PC-9 (cell line): ENCODE data around the gene SLC37A2. TPM values are rescaled to one million over a fixed set of nuclear protein-coding genes. Genes with fewer than 3 reads are reported as not detected.

Source experiments
- BruUV-seq: library from RNA; stranded (reverse); fragments of 400-500 nt; replicated peaks from 2 replicates; lab custom pipeline; 2021; lab: Mats Ljungman, UMichigan
- CTCF ChIA-PET: fragments of 300-600 bp; sonication (Branson Sonifier 250); formaldehyde crosslinking; loops from one replicate; lab custom pipeline; 2022; ENCODE audit warnings: antibody characterized with exemption; lab: Charles Lee
- POLR2A ChIA-PET: fragments of 300-600 bp; sonication (Branson Sonifier 250); formaldehyde crosslinking; loops from one replicate; lab custom pipeline; 2022; ENCODE audit warnings: antibody characterized with exemption; ENCODE audit not compliant: unreplicated experiment; lab: Charles Lee
- DNase-seq, 2 experiments: peaks; one replicate each; pipeline versions ENCODE4 v3.0.0 to v3.0.0-alpha.2; 2015 to 2022; ENCODE audit warnings: mixed read lengths in 1 of 2
- H2AFZ ChIP-seq: fragments of 200-600 bp; sonication (generic); 2 replicates; pipeline ENCODE4 v1.8.1; 2017; ENCODE audit warnings: antibody characterized with exemption
- H3F3A ChIP-seq: fragments of 200-600 bp; sonication (generic); 2 replicates; pipeline ENCODE4 v1.8.1; 2017; ENCODE audit warnings: antibody characterized with exemption, mild to moderate bottlenecking, low read depth; ENCODE audit not compliant: insufficient read depth
- H3K27ac ChIP-seq: fragments of 200-600 bp; sonication (generic); 2 replicates; pipeline ENCODE4 v1.6.1; 2016; ENCODE audit warnings: mixed run types
- H3K27me3 ChIP-seq: fragments of 200-600 bp; sonication (generic); 2 replicates; pipeline ENCODE4 v1.6.1; 2016; ENCODE audit warnings: low read depth, mixed run types; ENCODE audit not compliant: insufficient read depth
- H3K36me3 ChIP-seq: fragments of 200-600 bp; sonication (generic); 2 replicates; pipeline ENCODE4 v1.6.1; 2016; ENCODE audit warnings: low read depth, mixed run types
- H3K4me1 ChIP-seq: fragments of 200-600 bp; sonication (generic); replicated peaks from 2 replicates; pipeline ENCODE4 v1.6.1; 2016; ENCODE audit warnings: mixed run types; ENCODE audit not compliant: insufficient read depth
- H3K4me2 ChIP-seq: fragments of 200-600 bp; sonication (generic); 2 replicates; pipeline ENCODE4 v1.6.1; 2017; ENCODE audit warnings: mixed run types
- H3K4me3 ChIP-seq: fragments of 200-600 bp; sonication (generic); 2 replicates; pipeline ENCODE4 v1.6.1; 2016; ENCODE audit warnings: mixed run types
- H3K79me2 ChIP-seq: fragments of 200-600 bp; sonication (generic); 2 replicates; pipeline ENCODE4 v1.6.1; 2017; ENCODE audit warnings: low read depth, mixed run types
- H3K9me2 ChIP-seq: fragments of 200-600 bp; sonication (generic); 2 replicates; pipeline ENCODE4 v1.8.1; 2017; ENCODE audit warnings: mild to moderate bottlenecking; ENCODE audit not compliant: insufficient read depth
- H3K9me3 ChIP-seq: fragments of 200-600 bp; sonication (generic); 2 replicates; pipeline ENCODE4 v1.8.1; 2016; ENCODE audit warnings: low read depth; ENCODE audit not compliant: insufficient read depth
- H4K20me1 ChIP-seq: fragments of 200-600 bp; sonication (generic); 2 replicates; pipeline ENCODE4 v1.8.1; 2017; ENCODE audit not compliant: insufficient read depth
- EZH2 ChIP-seq: fragments of 200-600 bp; sonication (generic); IDR thresholded peaks from 2 replicates; pipeline ENCODE4 v1.8.0; 2017; ENCODE audit warnings: antibody characterized with exemption, low read depth
- intact Hi-C: fragments of 100-400 bp; cut with micrococcal nuclease; formaldehyde crosslinking; loops from one replicate; pipeline ENCODE4 v1.10.0; 2022; ENCODE audit not compliant: unreplicated experiment
- total RNA-seq: library from RNA; stranded (reverse); gene quantifications from 2 replicates; pipeline ENCODE4 v1.2.3, GENCODE V29; 2021
- TF ChIP-seq, protein P1 (sequence below): fragments of 200-600 bp; sonication (generic); conservative IDR thresholded peaks from 2 replicates; pipeline ENCODE4 v1.6.1; 2017; ENCODE audit warnings: mixed run types, antibody characterized with exemption, mild to moderate bottlenecking, moderate library complexity

SLC37A2 gene
- total RNA-seq, 1 experiment from 2014 or later = 24.0 TPM

DNA sequence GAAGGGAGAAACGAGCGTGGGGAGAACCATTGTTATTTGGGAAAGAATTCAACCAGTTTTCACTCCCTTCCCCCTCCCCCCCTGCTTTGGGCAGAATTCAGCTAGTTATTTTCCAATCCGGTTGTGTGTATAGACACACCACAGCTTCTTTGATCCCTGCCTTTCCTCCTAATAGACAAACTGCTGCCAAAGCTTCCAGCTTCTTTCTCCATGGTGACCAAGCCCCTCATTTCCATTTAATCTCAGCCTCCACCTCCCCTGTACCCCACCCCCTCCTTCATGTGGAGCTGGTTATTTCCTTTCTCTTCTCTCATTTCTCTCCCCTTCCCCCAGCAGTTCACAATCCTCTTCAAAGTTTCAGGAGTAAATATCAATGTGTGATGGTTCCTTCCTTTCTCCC lies 76.7 kb downstream of the SLC37A2 start:
- TF ChIP-seq EZH2 = no peak
- TF ChIP-seq, protein P1, sequence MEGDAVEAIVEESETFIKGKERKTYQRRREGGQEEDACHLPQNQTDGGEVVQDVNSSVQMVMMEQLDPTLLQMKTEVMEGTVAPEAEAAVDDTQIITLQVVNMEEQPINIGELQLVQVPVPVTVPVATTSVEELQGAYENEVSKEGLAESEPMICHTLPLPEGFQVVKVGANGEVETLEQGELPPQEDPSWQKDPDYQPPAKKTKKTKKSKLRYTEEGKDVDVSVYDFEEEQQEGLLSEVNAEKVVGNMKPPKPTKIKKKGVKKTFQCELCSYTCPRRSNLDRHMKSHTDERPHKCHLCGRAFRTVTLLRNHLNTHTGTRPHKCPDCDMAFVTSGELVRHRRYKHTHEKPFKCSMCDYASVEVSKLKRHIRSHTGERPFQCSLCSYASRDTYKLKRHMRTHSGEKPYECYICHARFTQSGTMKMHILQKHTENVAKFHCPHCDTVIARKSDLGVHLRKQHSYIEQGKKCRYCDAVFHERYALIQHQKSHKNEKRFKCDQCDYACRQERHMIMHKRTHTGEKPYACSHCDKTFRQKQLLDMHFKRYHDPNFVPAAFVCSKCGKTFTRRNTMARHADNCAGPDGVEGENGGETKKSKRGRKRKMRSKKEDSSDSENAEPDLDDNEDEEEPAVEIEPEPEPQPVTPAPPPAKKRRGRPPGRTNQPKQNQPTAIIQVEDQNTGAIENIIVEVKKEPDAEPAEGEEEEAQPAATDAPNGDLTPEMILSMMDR = no peak
- no peaks in the 10 kb centered on the region for H3K79me2 ChIP-seq
- no peak overlapping the region for H2AFZ ChIP-seq
- H4K20me1 ChIP-seq = no peaks in the 10 kb centered on the region
- H3F3A ChIP-seq = no peaks in the 10 kb centered on the region
- no peaks in the 10 kb centered on the region for H3K36me3 ChIP-seq
- ChIA-PET CTCF (no interaction called here), POLR2A (no interaction called here)
- no peak overlapping the region for H3K4me3 ChIP-seq
- no peaks in the 10 kb centered on the region for H3K9me2 ChIP-seq
- no peak overlapping the region for H3K4me2 ChIP-seq
- intact Hi-C loops = loop anchor here (5.0 kb wide), 1 partner anchor 262 kb away; no protein-coding TSS in a partner anchor
- no peaks in the 10 kb centered on the region for H3K9me3 ChIP-seq
- no peaks in the 10 kb centered on the region for H3K27me3 ChIP-seq
- DNase-seq = no peak
- H3K27ac ChIP-seq = no peak overlapping the region
- H3K4me1 ChIP-seq = no peaks in the 10 kb centered on the region
- BruUV-seq = no TSS peak

Other genes starting within 250 kb of the SLC37A2 start
- 1.3 and 1.5 TPM in 2 replicates for gene ROBO3, start 197.9 kb upstream of the SLC37A2 start, total RNA-seq
- 0.20 TPM in 1 of 2 replicates, not detected in the other for gene ROBO4, start 165.4 kb upstream of the SLC37A2 start, total RNA-seq
- gene HEPN1, start 144.1 kb upstream of the SLC37A2 start, total RNA-seq = not detected in 2 replicates
- gene HEPACAM, start 127.3 kb upstream of the SLC37A2 start, total RNA-seq = not detected in 2 replicates
- 2.7 and 2.8 TPM in 2 replicates for gene CCDC15, start 109.1 kb upstream of the SLC37A2 start, total RNA-seq
- gene TMEM218, start 48.3 kb downstream of the SLC37A2 start, total RNA-seq = 16.4 and 20.5 TPM in 2 replicates
- gene PKNOX2, start 101.4 kb downstream of the SLC37A2 start, total RNA-seq = not detected in 2 replicates